ENCODE results near the gene TRIM46.
A peak's percentile ranks its signal among the peaks of the same experiment; 100 is the strongest.
"Not testable (repeated sequence)": the region's sequence is repeated elsewhere in the genome, so short reads cannot be mapped to it uniquely, and the experiment has no call there.

The TRIM46 gene

GRCh38 chr1:155202731-155203515 lies 29.3 kb downstream of the TRIM46 start:
- FAIRE-seq (no peak), DNase-seq (ENCODE audit: low spot score) (no peak)

- no peak for DNase-seq (ENCODE audit: low spot score)
- FAIRE-seq = no peak
These were observed 31.4 kb downstream of the TRIM46 start for GRCh38 chr1:155205035-155205434.

GRCh38 chr1:155205969-155206593 lies 32.4 kb downstream of the TRIM46 start:
- DNase-seq (ENCODE audit: low spot score) (no peak), FAIRE-seq (no peak)

- DNase-seq (ENCODE audit: low spot score) (peak; percentile 70), FAIRE-seq (peak; percentile 40)
These were observed 33.5 kb downstream of the TRIM46 start for GRCh38 chr1:155206891-155207805.

- no peak for FAIRE-seq
- no peak for DNase-seq (ENCODE audit: low spot score)
These were observed 34.3 kb downstream of the TRIM46 start, which contains the start of gene THBS3 for GRCh38 chr1:155207806-155208540. Gene THBS3, minus strand, starts transcription at chr1:155207897. Its CDS starts 21 bp downstream, at chr1:155207876.

GRCh38 chr1:155208541-155209311 lies 35.1 kb downstream of the TRIM46 start, which contains the start of gene MTX1:
Gene MTX1, plus strand, starts transcription at chr1:155208695. Its CDS starts 110 bp downstream, at chr1:155208805.
- FAIRE-seq (no peak), DNase-seq (ENCODE audit: low spot score) (peak; percentile 70)

GRCh38 chr1:155209312-155209721 lies 35.7 kb downstream of the TRIM46 start:
- no peak for FAIRE-seq
- DNase-seq (ENCODE audit: low spot score) = no peak

- DNase-seq (ENCODE audit: low spot score) (no peak), FAIRE-seq (no peak)
These were observed 36.9 kb downstream of the TRIM46 start for GRCh38 chr1:155210314-155211104.

- not testable (repeated sequence) for DNase-seq (ENCODE audit: low spot score); FAIRE-seq
These were observed 37.9 kb downstream of the TRIM46 start for GRCh38 chr1:155211381-155212050.

- FAIRE-seq; DNase-seq (ENCODE audit: low spot score): not testable (repeated sequence)
These were observed 38.4 kb downstream of the TRIM46 start for GRCh38 chr1:155212051-155212440.

GRCh38 chr1:155214702-155215101 lies 41.1 kb downstream of the TRIM46 start:
- not testable (repeated sequence) for DNase-seq (ENCODE audit: low spot score); FAIRE-seq

- FAIRE-seq (no peak), DNase-seq (ENCODE audit: low spot score) (no peak)
These were observed 45.4 kb downstream of the TRIM46 start for GRCh38 chr1:155218854-155219591.

GRCh38 chr1:155219592-155220031 lies 46.0 kb downstream of the TRIM46 start:
- DNase-seq (ENCODE audit: low spot score) = no peak
- no peak for FAIRE-seq

- not testable (repeated sequence) for FAIRE-seq; DNase-seq (ENCODE audit: low spot score)
These were observed 46.7 kb downstream of the TRIM46 start for GRCh38 chr1:155220211-155220965.

GRCh38 chr1:155223047-155223446 lies 49.4 kb downstream of the TRIM46 start:
- FAIRE-seq = no peak
- no peak for DNase-seq (ENCODE audit: low spot score)

- not testable (repeated sequence) for DNase-seq (ENCODE audit: low spot score); FAIRE-seq
These were observed 51.7 kb downstream of the TRIM46 start for GRCh38 chr1:155225404-155225759.
